OCI-LY7 (cell line): ENCODE data around the gene REEP3. TPM values are rescaled to one million over a fixed set of nuclear protein-coding genes. Genes with fewer than 3 reads are reported as not detected.

Experiments
- BruUV-seq: library from RNA; stranded (reverse); fragments of 400-500 nt; replicated peaks from 2 replicates; lab custom pipeline; 2021; lab: Mats Ljungman, UMichigan
- CTCF ChIA-PET: fragments of 300-600 bp; sonication (Branson Sonifier 250); formaldehyde crosslinking; loops from one replicate; lab custom pipeline; 2022; ENCODE audit warnings: antibody characterized with exemption; ENCODE audit not compliant: unreplicated experiment; lab: Charles Lee
- POLR2A ChIA-PET: fragments of 300-600 bp; sonication (Branson Sonifier 250); formaldehyde crosslinking; loops from one replicate; lab custom pipeline; 2022; ENCODE audit warnings: antibody characterized with exemption; lab: Charles Lee
- DNase-seq: peaks from one replicate; pipeline ENCODE4 v3.0.0-alpha.2; 2015; ENCODE audit warnings: low spot score
- H2AFZ ChIP-seq: fragments of 200-600 bp; sonication (generic), shearing (Covaris generic); 2 replicates; pipeline ENCODE4 v1.6.1; 2014; ENCODE audit warnings: mild to moderate bottlenecking, antibody characterized with exemption, low read length, moderate library complexity
- H3K27ac ChIP-seq: fragments of 200-600 bp; sonication (generic); 2 replicates; pipeline ENCODE4 v1.5.1; 2014; ENCODE audit warnings: mixed run types, low read depth, mild to moderate bottlenecking, moderate library complexity, low read length, inconsistent platforms; ENCODE audit not compliant: poor library complexity, severe bottlenecking
- H3K36me3 ChIP-seq: fragments of 200-600 bp; sonication (generic); 2 replicates; pipeline ENCODE4 v1.6.1; 2014; ENCODE audit warnings: mild to moderate bottlenecking, antibody characterized with exemption, low read length, moderate library complexity, mixed read lengths; ENCODE audit not compliant: insufficient read depth
- H3K4me1 ChIP-seq: fragments of 200-600 bp; sonication (generic); 2 replicates; pipeline ENCODE4 v1.5.1; 2014; ENCODE audit warnings: mild to moderate bottlenecking, low read length; ENCODE audit not compliant: insufficient read depth, poor library complexity, severe bottlenecking
- H3K4me2 ChIP-seq: fragments of 200-600 bp; sonication (generic); 2 replicates; pipeline ENCODE4 v1.6.1; 2014; ENCODE audit warnings: mild to moderate bottlenecking, low read length
- H3K4me3 ChIP-seq: fragments of 200-600 bp; sonication (generic); 2 replicates; pipeline ENCODE4 v1.5.1; 2014; ENCODE audit warnings: mild to moderate bottlenecking, low read depth, low read length; ENCODE audit not compliant: poor library complexity, severe bottlenecking
- H3K79me2 ChIP-seq: fragments of 200-600 bp; sonication (generic); 2 replicates; pipeline ENCODE4 v1.6.1; 2016; ENCODE audit warnings: low read depth, mild to moderate bottlenecking, low read length, moderate library complexity, mixed read lengths; ENCODE audit not compliant: insufficient read depth
- H3K9me2 ChIP-seq: fragments of 200-600 bp; sonication (generic); 2 replicates; pipeline ENCODE4 v1.6.1; 2016; ENCODE audit warnings: mild to moderate bottlenecking, low read length, mixed read lengths; ENCODE audit not compliant: insufficient read depth
- H3K9me3 ChIP-seq: fragments of 200-600 bp; sonication (generic); 2 replicates; pipeline ENCODE4 v1.6.1; 2014; ENCODE audit warnings: mild to moderate bottlenecking, mixed run types, low read length, mixed read lengths
- H4K20me1 ChIP-seq: fragments of 200-600 bp; sonication (generic); 2 replicates; pipeline ENCODE4 v1.6.1; 2014; ENCODE audit warnings: mild to moderate bottlenecking, antibody characterized with exemption, low read length, moderate library complexity, mixed read lengths; ENCODE audit not compliant: insufficient read depth
- EZH2phosphoT487 ChIP-seq: fragments of 200-600 bp; sonication (generic); IDR thresholded peaks from 2 replicates; pipeline ENCODE4 v1.6.1; 2018; ENCODE audit warnings: low read depth, borderline replicate concordance, mild to moderate bottlenecking, mixed run types, antibody characterized with exemption, low read length, moderate library complexity, mixed read lengths
- intact Hi-C: fragments of 100-400 bp; cut with micrococcal nuclease; formaldehyde crosslinking; loops from one replicate; pipeline ENCODE4 v1.10.0; 2022; ENCODE audit not compliant: unreplicated experiment
- total RNA-seq, 2 experiments: library from RNA; depleted of rRNA in 1 of 2; stranded (reverse); fragments of >200 nt in 1 of 2; shearing (Covaris generic) in 1 of 2; gene quantifications; 2 replicates each; pipeline ENCODE4 v1.2.3, GENCODE V29; 2014 to 2022
- TF ChIP-seq, protein P1 (sequence below): fragments of 200-600 bp; sonication (generic); conservative IDR thresholded peaks from 2 replicates; pipeline ENCODE4 v1.5.1; 2014; ENCODE audit warnings: mild to moderate bottlenecking, antibody characterized with exemption, low read length, moderate library complexity, mixed read lengths

Gene REEP3
- total RNA-seq, 2 experiments from 2014 or later = 3.6 to 11.0 TPM

DNA sequence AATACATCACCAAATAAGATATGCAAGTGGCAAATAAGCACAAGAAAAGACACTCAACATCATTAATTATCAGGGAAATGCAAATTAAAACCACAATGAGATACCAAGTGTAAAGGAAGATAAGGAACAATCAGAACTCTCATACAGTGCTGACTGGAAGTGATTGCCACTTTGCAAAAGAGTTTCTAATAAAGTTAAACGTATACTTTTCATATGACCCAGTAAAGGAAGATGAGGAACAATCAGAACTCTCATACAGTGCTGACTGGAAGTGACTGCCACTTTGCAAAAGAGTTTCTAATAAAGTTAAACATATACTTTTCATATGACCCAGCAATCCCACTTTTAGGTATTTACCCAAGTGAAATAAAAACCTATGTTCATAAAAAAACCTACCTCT, 43.3 kb upstream of the REEP3 start:
- 0 out of 2 replicates have a peak, but pooled peaks cover 6% of the 10 kb centered on the region for H4K20me1 ChIP-seq
- no TSS peak for BruUV-seq
- DNase-seq = no peak
- H3K79me2 ChIP-seq = peaks cover 8% of the 10 kb centered on the region; the same call in 1 of the 2 replicates
- POLR2A ChIA-PET = interaction anchor here (0.7 to 2.0 kb wide), 2 partner anchors 17 to 143 kb away, joined by 3 to 15 read pairs; no protein-coding TSS in a partner anchor
- no peak overlapping the region for H3K4me3 ChIP-seq
- no peak overlapping the region for H3K27ac ChIP-seq
- no peaks in the 10 kb centered on the region for H3K9me2 ChIP-seq
- H3K4me1 ChIP-seq = no peaks in the 10 kb centered on the region
- H3K9me3 ChIP-seq = no peaks in the 10 kb centered on the region
- H3K36me3 ChIP-seq = no peaks in the 10 kb centered on the region
- H2AFZ ChIP-seq = no peak overlapping the region
- TF ChIP-seq, protein P1, sequence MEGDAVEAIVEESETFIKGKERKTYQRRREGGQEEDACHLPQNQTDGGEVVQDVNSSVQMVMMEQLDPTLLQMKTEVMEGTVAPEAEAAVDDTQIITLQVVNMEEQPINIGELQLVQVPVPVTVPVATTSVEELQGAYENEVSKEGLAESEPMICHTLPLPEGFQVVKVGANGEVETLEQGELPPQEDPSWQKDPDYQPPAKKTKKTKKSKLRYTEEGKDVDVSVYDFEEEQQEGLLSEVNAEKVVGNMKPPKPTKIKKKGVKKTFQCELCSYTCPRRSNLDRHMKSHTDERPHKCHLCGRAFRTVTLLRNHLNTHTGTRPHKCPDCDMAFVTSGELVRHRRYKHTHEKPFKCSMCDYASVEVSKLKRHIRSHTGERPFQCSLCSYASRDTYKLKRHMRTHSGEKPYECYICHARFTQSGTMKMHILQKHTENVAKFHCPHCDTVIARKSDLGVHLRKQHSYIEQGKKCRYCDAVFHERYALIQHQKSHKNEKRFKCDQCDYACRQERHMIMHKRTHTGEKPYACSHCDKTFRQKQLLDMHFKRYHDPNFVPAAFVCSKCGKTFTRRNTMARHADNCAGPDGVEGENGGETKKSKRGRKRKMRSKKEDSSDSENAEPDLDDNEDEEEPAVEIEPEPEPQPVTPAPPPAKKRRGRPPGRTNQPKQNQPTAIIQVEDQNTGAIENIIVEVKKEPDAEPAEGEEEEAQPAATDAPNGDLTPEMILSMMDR = no peak
- no peak for TF ChIP-seq EZH2phosphoT487
- H3K4me2 ChIP-seq = no peak overlapping the region
- intact Hi-C loops = no loop called here
- CTCF ChIA-PET = no interaction called here

GRCh38 chr10:63478564-63478963, 42.6 kb upstream of the REEP3 start:
- H3K36me3 ChIP-seq = no peaks in the 10 kb centered on the region
- no peaks in the 10 kb centered on the region for H3K9me2 ChIP-seq
- POLR2A ChIA-PET = interaction anchor here (2.0 kb wide), 1 partner anchor 16 kb away, joined by 15 read pairs; no protein-coding TSS in a partner anchor
- TF ChIP-seq, protein P1 = no peak
- no peak for TF ChIP-seq EZH2phosphoT487
- intact Hi-C loops = no loop called here
- H3K9me3 ChIP-seq = no peaks in the 10 kb centered on the region
- peaks cover 8% of the 10 kb centered on the region; the same call in 1 of the 2 replicates for H3K79me2 ChIP-seq
- CTCF ChIA-PET = no interaction called here
- no peak for DNase-seq
- H3K27ac ChIP-seq = no peak overlapping the region
- BruUV-seq = no TSS peak
- no peak overlapping the region for H2AFZ ChIP-seq
- no peaks in the 10 kb centered on the region for H3K4me1 ChIP-seq
- no peak overlapping the region for H3K4me3 ChIP-seq
- H4K20me1 ChIP-seq = 0 out of 2 replicates have a peak, but pooled peaks cover 12% of the 10 kb centered on the region
- no peak overlapping the region for H3K4me2 ChIP-seq

DNA sequence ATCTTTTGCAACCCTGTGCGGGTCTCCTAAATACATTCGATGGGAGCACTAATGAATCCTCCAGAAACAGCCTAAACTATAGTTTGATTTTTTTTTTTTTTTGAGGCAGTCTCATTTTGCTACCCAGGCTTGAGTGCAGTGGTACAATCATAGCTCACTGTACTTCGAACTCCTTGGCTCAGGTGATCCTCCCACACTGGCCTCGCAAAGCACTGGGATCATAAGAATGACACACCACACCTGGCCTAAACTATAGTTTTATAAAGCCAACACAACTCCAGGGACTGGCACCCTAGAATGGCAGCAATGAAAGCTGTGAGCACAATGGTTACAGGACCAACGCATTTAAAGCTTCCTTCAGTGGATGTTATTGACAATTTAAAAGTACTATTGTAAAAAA, 41.0 kb upstream of the REEP3 start:
- no TSS peak for BruUV-seq
- H3K27ac ChIP-seq = no peak overlapping the region
- ChIA-PET CTCF (no interaction called here), POLR2A (interaction anchor here (1.3 kb wide), 1 partner anchor 35 kb away, joined by 4 read pairs; no protein-coding TSS in a partner anchor)
- H3K4me1 ChIP-seq = no peaks in the 10 kb centered on the region
- H3K36me3 ChIP-seq = no peaks in the 10 kb centered on the region
- TF ChIP-seq, protein P1 = no peak
- no peak for TF ChIP-seq EZH2phosphoT487
- no peak overlapping the region for H3K4me2 ChIP-seq
- peaks cover 8% of the 10 kb centered on the region; the same call in 1 of the 2 replicates for H3K79me2 ChIP-seq
- 0 out of 2 replicates have a peak, but pooled peaks cover 12% of the 10 kb centered on the region for H4K20me1 ChIP-seq
- H2AFZ ChIP-seq = no peak overlapping the region
- intact Hi-C loops = no loop called here
- H3K9me3 ChIP-seq = no peaks in the 10 kb centered on the region
- DNase-seq = no peak
- no peak overlapping the region for H3K4me3 ChIP-seq
- no peaks in the 10 kb centered on the region for H3K9me2 ChIP-seq
